Neural cell (in vitro differentiated cells): ENCODE data around the gene FCHSD2. TPM values are rescaled to one million over a fixed set of nuclear protein-coding genes. Genes with fewer than 3 reads are reported as not detected.
"Not testable (repeated sequence)": the region's sequence is repeated elsewhere in the genome, so short reads cannot be mapped to it uniquely, and the experiment has no call there.

Experiments used
- H2AFZ ChIP-seq: fragments of 200-600, 300-800 bp; sonication (generic), shearing (Covaris generic); 2 replicates; pipeline ENCODE4 v1.6.0; 2014; ENCODE audit warnings: low read depth, mild to moderate bottlenecking, antibody characterized with exemption, low read length, moderate library complexity
- H3F3A ChIP-seq: fragments of 200-600 bp; shearing (Covaris generic); 2 replicates; pipeline ENCODE4 v1.6.1; 2016; ENCODE audit warnings: mild to moderate bottlenecking, moderate library complexity, mixed read lengths, antibody characterized with exemption, low read length; ENCODE audit not compliant: insufficient read depth, poor library complexity, severe bottlenecking
- H3K27ac ChIP-seq: fragments of 200-600, 300-800 bp; sonication (generic), shearing (Covaris generic); 2 replicates; pipeline ENCODE4 v1.5.1; 2014; ENCODE audit warnings: mild to moderate bottlenecking, low read length, moderate library complexity
- H3K27me3 ChIP-seq: fragments of 300-800, 200-600 bp; sonication (generic), shearing (Covaris generic); 2 replicates; pipeline ENCODE4 v1.6.0; 2014; ENCODE audit warnings: mild to moderate bottlenecking, low read depth, low read length, moderate library complexity; ENCODE audit not compliant: insufficient read depth
- H3K36me3 ChIP-seq: fragments of 300-800, 200-600 bp; sonication (generic), shearing (Covaris generic); 2 replicates; pipeline ENCODE4 v1.5.1; 2014; ENCODE audit warnings: mild to moderate bottlenecking, antibody characterized with exemption, low read length, moderate library complexity; ENCODE audit not compliant: insufficient read depth
- H3K4me2 ChIP-seq: fragments of 300-800, 200-600 bp; sonication (generic), shearing (Covaris generic); 2 replicates; pipeline ENCODE4 v1.6.0; 2014; ENCODE audit warnings: mild to moderate bottlenecking, low read length
- H3K4me3 ChIP-seq: fragments of 300-800, 200-600 bp; sonication (generic), shearing (Covaris generic); 2 replicates; pipeline ENCODE4 v1.5.1; 2014; ENCODE audit warnings: mild to moderate bottlenecking, low read length, moderate library complexity
- H3K79me2 ChIP-seq: fragments of 200-600 bp; shearing (Covaris generic); replicated peaks from 2 replicates; pipeline ENCODE4 v1.6.0; 2014; ENCODE audit warnings: mild to moderate bottlenecking, low read length, moderate library complexity; ENCODE audit not compliant: insufficient read depth
- H3K9ac ChIP-seq: fragments of 300-800, 200-600 bp; sonication (generic), shearing (Covaris generic); 2 replicates; pipeline ENCODE4 v1.6.1; 2016; ENCODE audit warnings: mild to moderate bottlenecking, low read length, mixed read lengths
- H3K9me2 ChIP-seq: fragments of 200-600 bp; shearing (Covaris generic); 2 replicates; pipeline ENCODE4 v1.6.1; 2016; ENCODE audit warnings: mild to moderate bottlenecking, low read length, mixed read lengths; ENCODE audit not compliant: insufficient read depth
- H3K9me3 ChIP-seq: fragments of 200-600, 300-800 bp; sonication (generic), shearing (Covaris generic); 2 replicates; pipeline ENCODE4 v1.6.1; 2016; ENCODE audit warnings: mild to moderate bottlenecking, mixed run types, low read length, moderate library complexity, mixed read lengths
- H4K20me1 ChIP-seq: fragments of 200-600 bp; shearing (Covaris generic); 2 replicates; pipeline ENCODE4 v1.6.1; 2016; ENCODE audit warnings: mild to moderate bottlenecking, mixed run types; ENCODE audit not compliant: insufficient read depth
- MXI1 ChIP-seq: fragments of 450-650 bp; conservative IDR thresholded peaks from 2 replicates; pipeline ENCODE4 v1.6.1; 2014; ENCODE audit warnings: antibody characterized with exemption, mild to moderate bottlenecking; ENCODE audit not compliant: poor library complexity, severe bottlenecking
- REST ChIP-seq: IDR thresholded peaks from 2 replicates; pipeline ENCODE4 v1.6.1; 2012; ENCODE audit warnings: borderline replicate concordance
- SMC3 ChIP-seq: fragments of 450-650 bp; conservative IDR thresholded peaks from 2 replicates; pipeline ENCODE4 v1.6.1; 2014; ENCODE audit warnings: antibody characterized with exemption, mild to moderate bottlenecking, moderate library complexity; ENCODE audit not compliant: poor library complexity
- polyA plus RNA-seq: library from polyadenylated mRNA; depleted of rRNA; stranded (reverse); fragments of >200 nt; gene quantifications from 2 replicates; pipeline ENCODE4 v1.2.3, GENCODE V29; 2014
- TF ChIP-seq, protein P1 (sequence below): fragments of 450-650 bp; IDR thresholded peaks from 2 replicates; pipeline ENCODE4 v1.5.1; 2014; ENCODE audit warnings: antibody characterized with exemption, mild to moderate bottlenecking, moderate library complexity; ENCODE audit not compliant: poor library complexity, severe bottlenecking

FCHSD2 gene
- polyA plus RNA-seq, 1 donor from 2014 or later: 40.8 TPM

DNA sequence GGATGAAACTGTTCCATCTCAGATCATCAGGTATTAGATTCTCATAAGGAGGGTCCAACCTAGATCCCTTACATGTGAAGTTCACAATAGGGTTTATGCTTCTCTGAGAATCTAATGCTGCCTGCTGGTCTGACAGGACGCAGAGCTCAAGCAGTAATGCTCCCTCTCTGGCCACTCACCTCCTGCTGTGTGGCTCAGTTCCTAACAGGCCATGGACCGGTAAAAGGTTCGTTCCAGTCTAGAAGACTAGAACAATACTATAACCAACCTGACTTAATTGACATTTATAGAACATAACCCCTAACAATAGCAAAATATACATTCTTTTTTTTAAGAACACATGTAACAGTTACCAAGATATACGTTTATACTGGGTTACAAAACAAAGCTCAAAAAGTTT lies 282.1 kb downstream of the FCHSD2 start:
- H3F3A ChIP-seq: no peaks in the 10 kb centered on the region
- no peaks in the 10 kb centered on the region for H3K9me3 ChIP-seq
- TF ChIP-seq REST (no peak), MXI1 (no peak)
- TF ChIP-seq, protein P1, sequence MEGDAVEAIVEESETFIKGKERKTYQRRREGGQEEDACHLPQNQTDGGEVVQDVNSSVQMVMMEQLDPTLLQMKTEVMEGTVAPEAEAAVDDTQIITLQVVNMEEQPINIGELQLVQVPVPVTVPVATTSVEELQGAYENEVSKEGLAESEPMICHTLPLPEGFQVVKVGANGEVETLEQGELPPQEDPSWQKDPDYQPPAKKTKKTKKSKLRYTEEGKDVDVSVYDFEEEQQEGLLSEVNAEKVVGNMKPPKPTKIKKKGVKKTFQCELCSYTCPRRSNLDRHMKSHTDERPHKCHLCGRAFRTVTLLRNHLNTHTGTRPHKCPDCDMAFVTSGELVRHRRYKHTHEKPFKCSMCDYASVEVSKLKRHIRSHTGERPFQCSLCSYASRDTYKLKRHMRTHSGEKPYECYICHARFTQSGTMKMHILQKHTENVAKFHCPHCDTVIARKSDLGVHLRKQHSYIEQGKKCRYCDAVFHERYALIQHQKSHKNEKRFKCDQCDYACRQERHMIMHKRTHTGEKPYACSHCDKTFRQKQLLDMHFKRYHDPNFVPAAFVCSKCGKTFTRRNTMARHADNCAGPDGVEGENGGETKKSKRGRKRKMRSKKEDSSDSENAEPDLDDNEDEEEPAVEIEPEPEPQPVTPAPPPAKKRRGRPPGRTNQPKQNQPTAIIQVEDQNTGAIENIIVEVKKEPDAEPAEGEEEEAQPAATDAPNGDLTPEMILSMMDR: no peak
- no peak overlapping the region for H3K27ac ChIP-seq
- H3K4me3 ChIP-seq: no peak overlapping the region
- H3K9ac ChIP-seq: no peak overlapping the region
- no peaks in the 10 kb centered on the region for H3K9me2 ChIP-seq
- no peaks in the 10 kb centered on the region for H3K79me2 ChIP-seq
- H2AFZ ChIP-seq: no peak overlapping the region
- no peak overlapping the region for H3K4me2 ChIP-seq
- no peaks in the 10 kb centered on the region for H3K27me3 ChIP-seq
- H3K36me3 ChIP-seq: no peaks in the 10 kb centered on the region
- H4K20me1 ChIP-seq: no peaks in the 10 kb centered on the region

- H4K20me1 ChIP-seq: no peaks in the 10 kb centered on the region
- H2AFZ ChIP-seq: no peak overlapping the region
- no peak overlapping the region for H3K4me2 ChIP-seq
- H3K36me3 ChIP-seq: no peaks in the 10 kb centered on the region
- H3F3A ChIP-seq: no peaks in the 10 kb centered on the region
- H3K79me2 ChIP-seq: no peaks in the 10 kb centered on the region
- H3K9me3 ChIP-seq: no peaks in the 10 kb centered on the region
- no peaks in the 10 kb centered on the region for H3K9me2 ChIP-seq
- H3K27ac ChIP-seq: no peak overlapping the region
- H3K27me3 ChIP-seq: no peaks in the 10 kb centered on the region
- no peak overlapping the region for H3K4me3 ChIP-seq
- no peak for TF ChIP-seq SMC3
- H3K9ac ChIP-seq: no peak overlapping the region
Observed at GRCh38 chr11:72859126-72859525, 283.0 kb downstream of the FCHSD2 start.

DNA sequence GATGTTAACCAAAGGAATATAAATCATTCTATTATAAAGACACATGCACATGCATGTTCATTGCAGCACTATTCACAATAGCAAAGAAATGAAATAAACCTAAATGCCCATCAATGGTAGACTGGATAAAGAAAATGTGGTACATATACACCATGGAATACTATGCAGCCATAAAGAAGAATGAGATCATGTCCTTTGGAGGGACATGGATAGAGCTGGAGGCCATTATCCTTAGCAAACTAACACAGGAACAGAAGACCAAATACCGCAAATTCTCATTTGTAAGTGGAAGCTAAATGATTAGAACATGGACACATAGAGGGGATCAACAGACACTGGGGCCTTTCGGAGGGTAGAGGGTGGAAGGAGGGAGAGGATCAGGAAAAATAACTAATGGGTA lies 283.9 kb downstream of the FCHSD2 start:
- H3K79me2 ChIP-seq, H3K4me2 ChIP-seq, H3K36me3 ChIP-seq, H3K9ac ChIP-seq, H3F3A ChIP-seq, H3K27me3 ChIP-seq, H3K27ac ChIP-seq, H3K4me3 ChIP-seq, H4K20me1 ChIP-seq, H3K9me2 ChIP-seq, H3K9me3 ChIP-seq, H2AFZ ChIP-seq: not testable (repeated sequence)
